ENCODE data around the gene LRRC23. TPM values are rescaled to one million over a fixed set of nuclear protein-coding genes. Genes with fewer than 3 reads are reported as not detected.
"Not testable (repeated sequence)": the region's sequence is repeated elsewhere in the genome, so short reads cannot be mapped to it uniquely, and the experiment has no call there.

LRRC23 gene
- total RNA-seq, 3 donors from 2014 or later = 7.4 to 15.4 (median 10.8) TPM

GRCh38 chr12:6861391-6861790 lies 43.2 kb upstream of the LRRC23 start:
- Histone ChIP-seq H3K4me1 (no peaks in the 10 kb centered on the region), H3K27ac (no peak overlapping the region), H3K9me3 (no peaks in the 10 kb centered on the region), H3K4me3 (no peak overlapping the region), H3K27me3 (no peaks in the 10 kb centered on the region), H3K36me3 (peaks cover 6% of the 10 kb centered on the region)
- no peak for DNase-seq (ENCODE audit: low spot score in 2 of 2)
- intact Hi-C loops (cut with DNase I; ENCODE audit: low total_unique reads) = loop anchor here (10.0 kb wide), 1 partner anchor 103 kb away; no protein-coding TSS in a partner anchor
- TF ChIP-seq POLR2AphosphoS5 (IDR thresholded peaks at IDR 0.05) (no peak), CTCF (IDR thresholded peaks at IDR 0.05) (no peak), POLR2A (IDR thresholded peaks at IDR 0.05) (no peak)

- Histone ChIP-seq H3K27ac (no peak overlapping the region), H3K9me3 (no peaks in the 10 kb centered on the region), H3K36me3 (peaks cover 6% of the 10 kb centered on the region), H3K4me3 (no peak overlapping the region), H3K27me3 (no peaks in the 10 kb centered on the region), H3K4me1 (no peaks in the 10 kb centered on the region)
- no peak for DNase-seq (ENCODE audit: low spot score in 2 of 2)
- intact Hi-C loops (cut with DNase I; ENCODE audit: low total_unique reads) = loop anchor here (10.0 kb wide), 1 partner anchor 102 kb away; no protein-coding TSS in a partner anchor
- TF ChIP-seq POLR2AphosphoS5 (IDR thresholded peaks at IDR 0.05) (no peak), POLR2A (IDR thresholded peaks at IDR 0.05) (no peak), CTCF (IDR thresholded peaks at IDR 0.05) (no peak)
Observed at GRCh38 chr12:6863033-6863432, 41.6 kb upstream of the LRRC23 start.

- no peak overlapping the region for H3K27ac ChIP-seq
- intact Hi-C loops (cut with DNase I; ENCODE audit: low total_unique reads) = loop anchor here (10.0 kb wide), 1 partner anchor 101 kb away; no protein-coding TSS in a partner anchor
- H3K36me3 ChIP-seq = peaks cover 6% of the 10 kb centered on the region
Observed at GRCh38 chr12:6863586-6864321, 40.9 kb upstream of the LRRC23 start.

GRCh38 chr12:6865307-6865706 lies 39.3 kb upstream of the LRRC23 start:
- H3K27ac ChIP-seq; H3K9me3 ChIP-seq; H3K4me3 ChIP-seq; H3K27me3 ChIP-seq; DNase-seq (ENCODE audit: low spot score in 2 of 2); H3K36me3 ChIP-seq: not testable (repeated sequence)
- intact Hi-C loops (cut with DNase I; ENCODE audit: low total_unique reads) = loop anchor here (10.0 kb wide), 1 partner anchor 99 kb away; no protein-coding TSS in a partner anchor
- H3K4me1 ChIP-seq = peaks cover 0 to 15% of the 10 kb centered on the region in 2 donors

More at GRCh38 chr12:6863586-6864321, 40.9 kb upstream of the LRRC23 start:
- Histone ChIP-seq H3K27me3 (no peaks in the 10 kb centered on the region), H3K4me3 (no peak overlapping the region), H3K4me1 (peaks cover 0 to 6% of the 10 kb centered on the region in 2 donors), H3K9me3 (no peaks in the 10 kb centered on the region)
- TF ChIP-seq CTCF (IDR thresholded peaks at IDR 0.05) (no peak), POLR2A (IDR thresholded peaks at IDR 0.05) (no peak), POLR2AphosphoS5 (IDR thresholded peaks at IDR 0.05) (no peak)
- DNase-seq (ENCODE audit: low spot score in 2 of 2) = no peak

GRCh38 chr12:6866163-6866919 lies 38.3 kb upstream of the LRRC23 start:
- H3K4me1 ChIP-seq = peaks cover 0 to 19% of the 10 kb centered on the region in 2 donors
- no peaks in the 10 kb centered on the region for H3K36me3 ChIP-seq
- intact Hi-C loops (cut with DNase I; ENCODE audit: low total_unique reads) = loop anchor here (10.0 kb wide), 1 partner anchor 98 kb away; no protein-coding TSS in a partner anchor
- TF ChIP-seq POLR2A (IDR thresholded peaks at IDR 0.05) = no peak
- TF ChIP-seq POLR2AphosphoS5 (IDR thresholded peaks at IDR 0.05) = no peak
- no peak for TF ChIP-seq CTCF (IDR thresholded peaks at IDR 0.05)
- H3K4me3 ChIP-seq = peak overlapping the region; percentile 90 to 100 (median 94)
- peak overlapping the region; percentile 95 to 96 for H3K27ac ChIP-seq
- DNase-seq (ENCODE audit: low spot score in 2 of 2) = no peak
- H3K27me3 ChIP-seq = no peaks in the 10 kb centered on the region
- no peaks in the 10 kb centered on the region for H3K9me3 ChIP-seq

Data from breast epithelium (tissue), 4 donors.